Measurements from ENCODE around the gene C1orf122. TPM values are rescaled to one million over a fixed set of nuclear protein-coding genes. Genes with fewer than 3 reads are reported as not detected.

The C1orf122 gene
- total and polyA plus RNA-seq, 2 of the 8 experiments (the other 6 are each of a cell fraction or from before 2014, with no cell fraction given): 32.1 to 36.9 TPM

- Histone ChIP-seq H3K4me3 (ENCODE audit: extremely low read depth in 1 of 4, insufficient read depth in 2 of 4, low read depth in 3 of 4, low read length in 4 of 4) (peak overlapping the region; percentile 81 to 97 (median 92)), H3K18ac (ENCODE audit: extremely low read depth, low read length) (no peak overlapping the region; the same call in 1 of the 2 replicates), H3K9ac (replicated peaks in 1 of 4; ENCODE audit: extremely low read depth in 1 of 4, low read depth in 3 of 4, low read length in 3 of 4) (peak overlapping the region; percentile 87 to 100 (median 89)), H3K56ac (replicated peaks; ENCODE audit: insufficient read length, low read depth, low read length) (no peak overlapping the region), H3K14ac (ENCODE audit: insufficient read length) (no peak overlapping the region), H4K8ac (ENCODE audit: extremely low read depth, insufficient read depth, low read length) (peak overlapping the region; percentile 83; the same call in 1 of the 2 replicates), H3K4ac (replicated peaks; ENCODE audit: insufficient read length, low read depth, low read length) (no peak overlapping the region), H2BK120ac (replicated peaks; ENCODE audit: low read depth, low read length) (no peak overlapping the region), H3K9me3 (ENCODE audit: insufficient read depth in 2 of 2, low read depth in 1 of 2, low read length in 1 of 2) (no peaks in the 10 kb centered on the region), H3K23me2 (ENCODE audit: low read depth, low read length) (peaks cover 5% of the 10 kb centered on the region; the same call in 1 of the 2 replicates), H4K91ac (replicated peaks; ENCODE audit: insufficient read length, low read length) (no peak overlapping the region), H3K79me1 (ENCODE audit: low read depth, low read length) (peaks cover 8% of the 10 kb centered on the region), H3K79me2 (ENCODE audit: control insufficient read depth in 1 of 2, insufficient read depth in 2 of 2, low read length in 2 of 2) (peaks cover 8 to 15% of the 10 kb centered on the region in 2 experiments), H2BK20ac (ENCODE audit: low read length) (no peak overlapping the region), H3K4me1 (replicated peaks in 1 of 4; ENCODE audit: control insufficient read depth in 3 of 4, insufficient read depth in 4 of 4, low read length in 3 of 4) (peaks cover 4 to 14% (median 10%) of the 10 kb centered on the region in 4 experiments; a peak in 6 of 7 replicates), H3K23ac (ENCODE audit: insufficient read length) (no peak overlapping the region), H2BK15ac (ENCODE audit: low read length) (no peak overlapping the region), H3K4me2 (ENCODE audit: insufficient read depth in 1 of 2, low read depth in 2 of 2, low read length in 2 of 2) (peak overlapping the region; percentile 69 to 93), H3K27ac (ENCODE audit: low read depth, low read length) (0 out of 2 replicates have a peak overlapping the region, but pooled peaks have one; percentile 87), H3K36me3 (ENCODE audit: control insufficient read depth in 2 of 4, insufficient read depth in 4 of 4, low read length in 3 of 4) (peaks cover 23 to 50% (median 34%) of the 10 kb centered on the region in 4 experiments), H4K5ac (ENCODE audit: insufficient read length, low read depth, low read length) (no peak overlapping the region), H2AFZ (ENCODE audit: low read length) (no peak overlapping the region), H4K20me1 (replicated peaks in 1 of 2; ENCODE audit: control insufficient read depth in 1 of 2, insufficient read depth in 2 of 2, low read length in 2 of 2) (peaks cover 0 to 20% of the 10 kb centered on the region in 2 experiments), H2AK5ac (ENCODE audit: low read depth, low read length) (no peak overlapping the region), H2BK12ac (ENCODE audit: low read depth, low read length) (no peak overlapping the region), H2BK5ac (ENCODE audit: low read depth, low read length) (0 out of 2 replicates have a peak overlapping the region, but pooled peaks have one; percentile 63), H3K27me3 (replicated peaks in 1 of 4; ENCODE audit: control insufficient read depth in 3 of 4, extremely low read depth in 1 of 4, insufficient read depth in 3 of 4, low read length in 3 of 4) (no peaks in the 10 kb centered on the region)
- WGBS, 2 experiments (ENCODE audit: extremely low coverage in 1 of 2, insufficient coverage in 1 of 2, insufficient read length in 1 of 2, insufficient replicate concordance in 2 of 2, low coverage in 1 of 2, low lambda C conversion rate in 2 of 2, missing lambda C conversion rate in 1 of 2): 28% methylated on average over 9 of the region's 9 CpGs; no CpG with 5 or more reads in 1 of the 2 experiments
- TF ChIP-seq POLR2AphosphoS5 (IDR thresholded peaks at IDR 0.05; ENCODE audit: low read depth, low read length): peak; percentile 3; the same call in 1 of the 2 replicates
- TF ChIP-seq TEAD4 (IDR thresholded peaks at IDR 0.05; ENCODE audit: low read depth, low read length): no peak
- TF ChIP-seq SAP30 (IDR thresholded peaks at IDR 0.05; ENCODE audit: insufficient read depth, insufficient replicate concordance, low read length): peak; percentile 65
- FAIRE-seq (no peak), DNase-seq (ENCODE audit: low read depth in 1 of 2, low spot score in 2 of 2) (no peak)
- ChIA-PET CTCF (ENCODE audit: partially characterized antibody) (interaction anchor here (1.3 kb wide), 1 partner anchor 112 kb away, joined by 5 read pairs; no protein-coding TSS in a partner anchor), POLR2A (ENCODE audit: partially characterized antibody) (interaction anchor here (0.7 to 3.5 kb wide), 20 partner anchors 9 to 227 kb away, joined by 3 to 26 read pairs (median 6); partner anchors contain the start of genes CDCA8, EPHA10, MTF1 and SF3A3)
Observed at GRCh38 chr1:37807220-37807554, 403 bp upstream of the C1orf122 start.
